Adrenal gland (tissue), 12 donors: ENCODE measurements around the gene LIMK2. TPM values are rescaled to one million over a fixed set of nuclear protein-coding genes. Genes with fewer than 3 reads are reported as not detected.

Experiments
- DNase-seq, 7 donors: peaks; one replicate each; pipeline ENCODE4 v3.0.0-alpha.2; 2019 to 2020
- H3K27ac ChIP-seq, 5 donors: fragments of 200-600 bp; sonication (generic) in 4 of 5; 1 replicate in 3 of 5; 2 replicates in 2 of 5; pipeline versions ENCODE4 v1.5.1 to v1.8.0; 2016 to 2020; ENCODE audit warnings: mild to moderate bottlenecking in 1 of 5
- H3K27me3 ChIP-seq: fragments of 200-600 bp; 2 replicates; pipeline ENCODE4 v1.8.0; 2021
- H3K36me3 ChIP-seq, 2 donors: fragments of 200-600 bp; replicated peaks in 1 of 2; 1 replicate in 1 of 2; 2 replicates in 1 of 2; pipeline versions ENCODE4 v1.5.1 to v1.8.0; 2018 to 2022
- H3K4me1 ChIP-seq, 2 donors: fragments of 200-600 bp; replicated peaks in 1 of 2; 1 replicate in 1 of 2; 2 replicates in 1 of 2; pipeline versions ENCODE4 v1.5.1 to v1.8.0; 2018 to 2021
- H3K4me3 ChIP-seq, 4 donors: fragments of 200-600 bp; sonication (generic) in 3 of 4; one replicate each; pipeline ENCODE4 v1.5.1; 2016 to 2018
- H3K9me3 ChIP-seq, 3 donors: fragments of 200-600 bp; sonication (generic) in 1 of 3; replicated peaks in 1 of 3; 1 replicate in 2 of 3; 2 replicates in 1 of 3; pipeline versions ENCODE4 v1.5.1 to v1.8.0; 2016 to 2021
- CTCF ChIP-seq, 6 experiments: fragments of 450-650 bp in 4 of 6; fragments of 200-600 bp in 2 of 6; sonication (generic) in 1 of 6; IDR thresholded peaks; 1 replicate in 5 of 6; 2 replicates in 1 of 6; pipeline versions ENCODE4 v1.5.1 to v1.8.0; 2016 to 2021; ENCODE audit warnings: antibody characterized with exemption in 6 of 6, mild to moderate bottlenecking in 2 of 6, moderate library complexity in 1 of 6
- POLR2A ChIP-seq, 2 donors: fragments of 450-650 bp; IDR thresholded peaks; one replicate each; pipeline ENCODE4 v1.6.1; 2017; ENCODE audit warnings: antibody characterized with exemption in 2 of 2, mild to moderate bottlenecking in 2 of 2, moderate library complexity in 1 of 2
- WGBS, 4 donors: extraction: QIAGEN DNeasy Blood & Tissue Kit in 2 of 4; methylation state at CpG; one replicate each; pipeline versions ENCODE4 v1.1.5 to v1.1.7; 2013 to 2017; 5-methylcytosine and 5-hydroxymethylcytosine counted together
- intact Hi-C, 2 donors: fragments of 100-400 bp; cut with DNase I; formaldehyde crosslinking; loops; one replicate each; pipeline versions ENCODE4 v1.14.1 to v1.15.0; 2022 to 2023
- polyA plus RNA-seq, 3 donors: library from polyadenylated mRNA; stranded (reverse); fragments of 200-250 nt in 2 of 3; fragments of 350-450 nt in 1 of 3; fragmentation: Illumina TruSeq in 1 of 3; extraction: RNeasy Lipid Tissue Mini Kit (QIAGEN cat#74804) in 1 of 3; gene quantifications; one replicate each; pipeline ENCODE4 v1.2.3, GENCODE V29; 2013 to 2014
- total RNA-seq, 9 donors: library from RNA; depleted of rRNA in 4 of 9; stranded (reverse); fragments of >200 nt in 4 of 9; fragments of 120-200 nt in 1 of 9; fragmentation: NEBNext Ultra II Directional in 1 of 9; extraction: Animal tissue kit (Norgen Biotek cat#: 25700) in 1 of 9; gene quantifications; one replicate each; pipeline versions ENCODE4 v1.1.0 to v1.2.4, GENCODE V29; 2013 to 2023
- donor health status: healthy with polysubstance abuse.
- donor health status: Bipolar disorder and iron deficiency.
- donor health status: DM: yes; HTN: yes; CAD: no.
- donor health status: DM: no; HTN: no; CAD: no.
- donor health status: DM: no; HTN: no; CAD: no.
- donor health status: DM: yes; HTN: yes; CAD: no.

LIMK2 gene
- total and polyA plus RNA-seq, 12 donors, result 12.6 to 36.1 (median 20.2) TPM

GRCh38 chr22:31176923-31177322, 35.2 kb upstream of the LIMK2 start:
- Histone ChIP-seq H3K4me3 (no peak overlapping the region), H3K36me3 (no peaks in the 10 kb centered on the region), H3K27me3 (no peaks in the 10 kb centered on the region), H3K27ac (no peak overlapping the region), H3K4me1 (peaks cover 6 to 25% of the 10 kb centered on the region in 2 donors), H3K9me3 (no peaks in the 10 kb centered on the region)
- DNase-seq, result no peak
- WGBS, 4 donors, result 88 to 100% (median 94%) methylated on average over 1 of the region's 1 CpG
- TF ChIP-seq CTCF (IDR thresholded peaks at IDR 0.05), result no peak
- TF ChIP-seq POLR2A (IDR thresholded peaks at IDR 0.05), result no peak
- intact Hi-C loops, result no loop called here

GRCh38 chr22:31177420-31178162, 34.5 kb upstream of the LIMK2 start:
- WGBS, 4 donors, result 86 to 92% (median 92%) methylated on average over 6 of the region's 6 CpGs
- Histone ChIP-seq H3K27me3 (no peaks in the 10 kb centered on the region), H3K4me1 (peaks cover 6 to 24% of the 10 kb centered on the region in 2 donors), H3K9me3 (no peaks in the 10 kb centered on the region), H3K36me3 (peaks cover 0 to 3% of the 10 kb centered on the region in 2 donors), H3K27ac (no peak overlapping the region), H3K4me3 (no peak overlapping the region)
- DNase-seq, result no peak
- intact Hi-C loops, result no loop called here
- TF ChIP-seq CTCF (IDR thresholded peaks at IDR 0.05) (no peak), POLR2A (IDR thresholded peaks at IDR 0.05) (no peak)

- Histone ChIP-seq H3K36me3 (peaks cover 0 to 6% of the 10 kb centered on the region in 2 donors), H3K4me1 (peaks cover 0 to 12% of the 10 kb centered on the region in 2 donors), H3K27ac (no peak overlapping the region), H3K4me3 (no peak overlapping the region), H3K27me3 (no peaks in the 10 kb centered on the region), H3K9me3 (no peaks in the 10 kb centered on the region)
- DNase-seq, result no peak
- TF ChIP-seq CTCF (IDR thresholded peaks at IDR 0.05), result no peak
- no peak for TF ChIP-seq POLR2A (IDR thresholded peaks at IDR 0.05)
- 90 to 97% (median 96%) methylated on average over 2 of the region's 2 CpGs for WGBS, 4 donors
- intact Hi-C loops, result no loop called here
Measured at GRCh38 chr22:31178859-31179258, 33.2 kb upstream of the LIMK2 start.

GRCh38 chr22:31179345-31179744, 32.8 kb upstream of the LIMK2 start:
- Histone ChIP-seq H3K27me3 (no peaks in the 10 kb centered on the region), H3K9me3 (no peaks in the 10 kb centered on the region), H3K36me3 (peaks cover 0 to 6% of the 10 kb centered on the region in 2 donors), H3K4me1 (peaks cover 0 to 8% of the 10 kb centered on the region in 2 donors), H3K4me3 (no peak overlapping the region), H3K27ac (no peak overlapping the region)
- peak in 1 of 7 donors; percentile 32 for DNase-seq
- WGBS, 4 donors, result 56 to 67% (median 60%) methylated on average over 1 of the region's 1 CpG
- intact Hi-C loops, result no loop called here
- TF ChIP-seq POLR2A (IDR thresholded peaks at IDR 0.05) (no peak), CTCF (IDR thresholded peaks at IDR 0.05) (no peak)
